Measurements from ENCODE around the gene PPIF. TPM values are rescaled to one million over a fixed set of nuclear protein-coding genes. Genes with fewer than 3 reads are reported as not detected.

PPIF gene
- total RNA-seq, 1 experiment from 2014 or later: 133 TPM

- no TSS peak for BruUV-seq (replicated peaks)
- Histone ChIP-seq H3K4me1 (no peaks in the 10 kb centered on the region), H3K36me3 (ENCODE audit: control insufficient read depth, insufficient read depth, low read length) (no peaks in the 10 kb centered on the region), H3K4me3 (ENCODE audit: low read depth, low read length) (no peak overlapping the region), H3K27me3 (replicated peaks; ENCODE audit: control insufficient read depth, insufficient read depth, low read length) (no peaks in the 10 kb centered on the region), H3K9me3 (no peaks in the 10 kb centered on the region)
- DNase-seq: peak in 1 of 2 experiments; percentile 26
- POLR2A ChIA-PET: no interaction called here
- H3K4me3 Mint-ChIP-seq (ENCODE audit: unreplicated experiment): no peak overlapping the region
- no peaks in the 10 kb centered on the region for H3K36me3 Mint-ChIP-seq (ENCODE audit: insufficient read depth, unreplicated experiment)
- TF ChIP-seq CTCF (IDR thresholded peaks at IDR 0.05; ENCODE audit: insufficient read depth in 1 of 2, low read depth in 1 of 2, low read length in 1 of 2, severe bottlenecking in 1 of 2, unreplicated experiment in 1 of 2): no peak
- no peak overlapping the region for H3K27ac Mint-ChIP-seq (ENCODE audit: unreplicated experiment)
- no peaks in the 10 kb centered on the region for H3K9me3 Mint-ChIP-seq (ENCODE audit: unreplicated experiment)
- CTCF ChIA-PET: interaction anchor here (0.6 to 1.4 kb wide), 2 partner anchors 100 to 1854 kb away, joined by 3 to 4 read pairs; no protein-coding TSS in a partner anchor
- intact Hi-C loops (cut with micrococcal nuclease; ENCODE audit: unreplicated experiment): loop anchor here (5.0 kb wide), 1 partner anchor 100 kb away; no protein-coding TSS in a partner anchor
- H3K27me3 Mint-ChIP-seq (ENCODE audit: insufficient read depth, unreplicated experiment): no peaks in the 10 kb centered on the region
- no peaks in the 10 kb centered on the region for H3K4me1 Mint-ChIP-seq (ENCODE audit: low read depth, unreplicated experiment)
These were observed 40.3 kb downstream of the PPIF start for GRCh38 chr10:79387466-79387973.

DNA sequence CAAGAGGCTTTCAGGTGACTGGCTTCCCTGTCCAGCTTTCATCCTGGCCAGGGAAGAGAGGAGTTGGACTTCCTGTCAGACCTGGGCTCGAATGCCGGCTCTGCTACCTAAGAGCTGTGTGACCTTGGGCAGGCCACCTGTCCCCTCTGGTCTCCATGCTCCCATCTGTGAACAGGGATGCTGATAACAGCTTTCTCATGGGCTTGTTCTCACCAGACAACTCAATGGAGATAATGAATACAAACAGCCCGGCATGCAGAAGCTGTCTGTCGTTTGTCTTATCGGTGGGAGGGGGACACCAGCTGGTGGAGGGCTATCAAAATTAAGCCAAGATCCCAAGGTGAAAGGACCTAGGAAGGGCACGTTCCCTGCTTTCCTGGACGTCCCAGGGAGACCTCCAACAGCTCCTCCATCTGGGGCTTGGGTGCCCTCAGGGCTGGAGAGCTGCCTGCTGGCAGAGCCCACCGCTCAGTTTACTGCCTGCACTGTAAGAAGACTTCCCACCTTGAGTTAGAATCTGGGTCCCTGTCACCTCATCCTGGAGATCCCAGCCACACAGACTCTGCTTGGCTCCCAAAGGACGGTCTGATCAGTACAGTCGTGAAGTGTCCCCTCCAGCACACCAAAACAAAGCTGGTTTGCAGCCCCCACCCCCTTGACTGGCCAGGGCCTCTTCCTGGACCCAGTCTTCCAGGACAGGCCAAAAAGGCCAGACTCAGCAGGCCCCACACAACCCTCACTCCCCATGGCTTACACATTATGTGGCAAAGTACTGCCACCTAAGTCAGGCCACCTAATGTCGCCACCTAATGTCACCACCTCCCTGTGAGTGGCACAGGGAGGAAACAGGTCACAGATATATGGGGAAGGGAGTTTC, 40.9 kb downstream of the PPIF start:
- intact Hi-C loops (cut with micrococcal nuclease; ENCODE audit: unreplicated experiment): loop anchor here (5.0 kb wide), 1 partner anchor 99 kb away; no protein-coding TSS in a partner anchor
- H3K4me3 ChIP-seq (ENCODE audit: low read depth, low read length): no peak overlapping the region
- H3K9me3 ChIP-seq: no peaks in the 10 kb centered on the region
- no peaks in the 10 kb centered on the region for H3K9me3 Mint-ChIP-seq (ENCODE audit: unreplicated experiment)
- DNase-seq: peak in 1 of 2 experiments; percentile 22
- no peaks in the 10 kb centered on the region for H3K4me1 Mint-ChIP-seq (ENCODE audit: low read depth, unreplicated experiment)
- ChIA-PET CTCF (interaction anchor here (0.6 to 1.4 kb wide), 4 partner anchors 14 to 1855 kb away, joined by 3 to 5 read pairs (median 4); no protein-coding TSS in a partner anchor), POLR2A (no interaction called here)
- BruUV-seq (replicated peaks): no TSS peak
- no peaks in the 10 kb centered on the region for H3K36me3 Mint-ChIP-seq (ENCODE audit: insufficient read depth, unreplicated experiment)
- no peak overlapping the region for H3K4me3 Mint-ChIP-seq (ENCODE audit: unreplicated experiment)
- H3K36me3 ChIP-seq (ENCODE audit: control insufficient read depth, insufficient read depth, low read length): no peaks in the 10 kb centered on the region
- no peak for TF ChIP-seq CTCF (IDR thresholded peaks at IDR 0.05; ENCODE audit: insufficient read depth in 1 of 2, low read depth in 1 of 2, low read length in 1 of 2, severe bottlenecking in 1 of 2, unreplicated experiment in 1 of 2)
- no peak overlapping the region for H3K27ac Mint-ChIP-seq (ENCODE audit: unreplicated experiment)
- H3K27me3 ChIP-seq (replicated peaks; ENCODE audit: control insufficient read depth, insufficient read depth, low read length): no peaks in the 10 kb centered on the region
- H3K4me1 ChIP-seq: no peaks in the 10 kb centered on the region
- no peaks in the 10 kb centered on the region for H3K27me3 Mint-ChIP-seq (ENCODE audit: insufficient read depth, unreplicated experiment)

DNA sequence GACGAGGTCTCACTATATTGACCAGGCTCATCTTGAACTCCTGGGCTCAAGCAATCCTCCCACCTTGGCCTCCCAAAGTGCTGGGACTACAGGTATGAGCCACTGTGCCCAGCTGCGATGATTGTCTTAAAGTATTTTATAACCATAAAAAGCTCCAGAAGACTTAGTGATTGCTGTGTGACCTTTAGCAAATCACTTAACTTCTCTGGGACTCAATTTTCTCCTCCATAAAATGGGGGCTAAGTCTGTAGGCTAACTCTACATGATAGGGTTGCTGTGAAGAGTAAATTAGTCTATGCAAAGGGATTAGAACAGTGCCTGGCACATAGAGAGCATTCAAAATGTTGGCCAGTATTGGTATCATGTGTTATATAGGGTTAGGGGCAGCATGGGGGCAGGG, 42.8 kb downstream of the PPIF start:
- H3K27ac Mint-ChIP-seq (ENCODE audit: unreplicated experiment): no peak overlapping the region
- ChIA-PET CTCF (no interaction called here), POLR2A (no interaction called here)
- Histone ChIP-seq H3K27me3 (replicated peaks; ENCODE audit: control insufficient read depth, insufficient read depth, low read length) (no peaks in the 10 kb centered on the region), H3K4me3 (ENCODE audit: low read depth, low read length) (no peak overlapping the region), H3K36me3 (ENCODE audit: control insufficient read depth, insufficient read depth, low read length) (no peaks in the 10 kb centered on the region), H3K9me3 (no peaks in the 10 kb centered on the region), H3K4me1 (no peaks in the 10 kb centered on the region)
- no peaks in the 10 kb centered on the region for H3K9me3 Mint-ChIP-seq (ENCODE audit: unreplicated experiment)
- no peaks in the 10 kb centered on the region for H3K4me1 Mint-ChIP-seq (ENCODE audit: low read depth, unreplicated experiment)
- H3K36me3 Mint-ChIP-seq (ENCODE audit: insufficient read depth, unreplicated experiment): no peaks in the 10 kb centered on the region
- BruUV-seq (replicated peaks): no TSS peak
- no peak for TF ChIP-seq CTCF (IDR thresholded peaks at IDR 0.05; ENCODE audit: insufficient read depth in 1 of 2, low read depth in 1 of 2, low read length in 1 of 2, severe bottlenecking in 1 of 2, unreplicated experiment in 1 of 2)
- H3K27me3 Mint-ChIP-seq (ENCODE audit: insufficient read depth, unreplicated experiment): no peaks in the 10 kb centered on the region
- no peak for DNase-seq
- intact Hi-C loops (cut with micrococcal nuclease; ENCODE audit: unreplicated experiment): no loop called here
- no peak overlapping the region for H3K4me3 Mint-ChIP-seq (ENCODE audit: unreplicated experiment)
